Measurements from ENCODE around the gene PIK3AP1. TPM values are rescaled to one million over a fixed set of nuclear protein-coding genes. Genes with fewer than 3 reads are reported as not detected.

The PIK3AP1 gene
- total and polyA plus RNA-seq, 2 of the 8 experiments (the other 6 are each of a cell fraction or from before 2014, with no cell fraction given), result 1.9 to 4.5 TPM

- TF ChIP-seq ATF3 (IDR thresholded peaks at IDR 0.05; ENCODE audit: insufficient read depth, low read depth, low read length) (no peak), BCL11A (IDR thresholded peaks at IDR 0.05; ENCODE audit: low read depth in 2 of 2, low read length in 2 of 2) (no peak), SP2 (IDR thresholded peaks at IDR 0.05; ENCODE audit: low read length) (no peak)
Measured at GRCh38 chr10:96675846-96676245, 44.5 kb downstream of the PIK3AP1 start (continued).

Data from H1 (cell line).